HG02970 (cell line): ENCODE measurements around the gene CAMKMT.

Experiments used
- ATAC-seq: cut with Tn5 transposase; IDR thresholded peaks from one replicate; pipeline ENCODE4 v1.9.1; 2021; ENCODE audit warnings: mild to moderate bottlenecking, moderate library complexity, moderate number of reproducible peaks; ENCODE audit not compliant: unreplicated experiment, low FRiP score

Gene CAMKMT

DNA sequence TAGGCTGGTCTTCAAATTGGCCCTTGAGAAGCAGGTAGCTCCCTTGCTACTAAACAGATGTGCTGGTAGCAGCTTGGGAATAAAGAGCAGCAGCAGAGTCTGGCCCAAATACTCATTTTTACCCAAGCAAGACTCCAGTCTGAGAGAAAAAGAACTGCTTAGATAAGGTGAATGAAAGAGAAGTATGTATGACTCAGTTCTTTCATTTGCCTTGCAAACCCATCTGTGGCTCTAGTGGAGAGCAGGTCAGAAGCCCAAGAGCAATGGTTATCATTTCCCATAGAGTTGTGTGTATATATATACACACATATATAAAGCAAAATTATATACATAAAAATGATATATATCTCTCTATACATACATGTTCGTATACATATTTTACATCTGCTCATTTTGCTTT lies 80.3 kb downstream of the CAMKMT start:
- ATAC-seq, result no peak

DNA sequence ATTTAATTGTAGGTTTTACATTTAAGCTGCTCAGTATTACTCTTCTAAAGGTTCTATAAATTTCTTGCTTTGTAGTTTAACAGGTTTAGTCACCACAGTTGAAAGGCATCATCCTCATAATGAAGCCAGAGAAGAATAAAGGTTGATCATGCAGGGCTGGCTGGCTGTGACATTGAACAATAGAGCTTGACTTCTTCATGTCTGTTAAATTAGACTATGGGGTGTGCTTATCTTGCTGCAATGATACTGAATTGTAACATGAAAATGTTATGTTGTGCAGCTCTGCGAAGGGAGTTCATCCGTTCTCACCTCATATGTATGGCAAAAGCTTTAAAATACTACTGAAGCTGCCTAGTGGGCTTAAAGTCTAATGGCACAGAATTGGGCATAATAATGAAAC lies 81.8 kb downstream of the CAMKMT start:
- ATAC-seq, result no peak

DNA sequence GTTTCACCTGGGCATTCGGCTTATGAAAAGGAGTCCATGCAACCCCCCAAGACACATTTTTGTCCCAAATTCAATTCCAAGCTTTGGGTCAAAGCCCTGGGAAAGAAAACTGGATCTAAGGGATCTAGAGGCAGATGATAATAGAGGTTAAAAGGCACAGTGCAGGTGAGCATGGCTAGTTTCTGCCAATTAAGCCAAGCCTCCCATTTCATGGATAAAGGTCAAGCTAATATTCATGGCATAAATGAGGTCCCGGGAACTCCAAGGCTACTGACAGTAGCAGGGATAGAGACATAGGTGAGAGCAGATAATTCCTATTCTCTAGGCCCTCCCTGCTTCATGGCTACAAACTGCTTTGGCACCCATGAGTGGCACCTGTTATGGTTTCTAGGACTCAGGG lies 83.1 kb downstream of the CAMKMT start:
- no peak for ATAC-seq

DNA sequence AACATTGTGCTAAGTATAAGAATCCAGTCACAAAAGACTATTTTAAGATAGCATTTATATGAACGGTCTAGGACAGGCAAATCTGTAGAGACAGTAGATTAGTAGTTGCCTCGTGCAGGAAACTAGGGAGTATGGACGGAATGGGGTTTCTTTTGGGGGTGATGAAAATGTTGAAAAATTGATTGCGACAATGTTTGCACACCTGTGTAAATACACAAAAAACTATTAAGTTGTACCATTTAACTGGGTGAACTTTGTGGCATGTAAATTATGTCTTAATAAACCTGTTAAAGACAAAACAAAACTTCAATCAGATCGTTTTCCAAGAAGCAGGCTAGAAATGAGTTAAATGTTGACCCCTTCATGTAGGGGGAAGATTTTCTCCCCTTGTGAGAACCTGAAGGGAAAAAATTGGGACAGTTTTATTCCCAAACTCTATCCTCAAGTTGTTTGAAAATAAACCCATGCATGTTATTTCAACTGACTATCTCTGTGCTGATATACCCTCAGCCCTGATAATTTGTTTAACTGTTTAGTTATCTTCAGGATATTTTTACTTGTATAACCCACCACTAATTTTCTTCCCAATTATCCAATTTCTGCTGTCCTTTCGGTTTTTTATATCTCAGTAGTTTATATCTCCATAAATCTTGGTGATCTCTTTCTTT lies 87.2 kb downstream of the CAMKMT start:
- no peak for ATAC-seq

DNA sequence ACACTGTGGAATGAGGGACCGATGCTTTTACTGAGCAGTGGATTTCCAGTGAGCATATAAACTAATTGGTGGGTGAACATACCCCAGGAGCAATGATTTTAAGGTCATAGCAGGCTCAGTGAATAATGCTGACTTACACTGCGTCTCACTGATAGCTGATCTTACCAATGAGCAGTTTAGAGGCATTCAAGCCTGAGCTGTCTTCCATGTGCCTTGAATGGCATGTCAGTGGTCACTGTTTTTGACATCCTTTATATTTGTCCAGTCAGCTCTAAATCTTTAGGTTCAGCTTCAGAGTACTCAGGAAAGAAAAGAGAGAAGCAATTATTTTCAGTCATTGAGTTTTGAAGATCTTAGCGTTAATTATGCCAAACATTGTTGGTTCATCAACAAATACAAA lies 88.3 kb downstream of the CAMKMT start:
- no peak for ATAC-seq

DNA sequence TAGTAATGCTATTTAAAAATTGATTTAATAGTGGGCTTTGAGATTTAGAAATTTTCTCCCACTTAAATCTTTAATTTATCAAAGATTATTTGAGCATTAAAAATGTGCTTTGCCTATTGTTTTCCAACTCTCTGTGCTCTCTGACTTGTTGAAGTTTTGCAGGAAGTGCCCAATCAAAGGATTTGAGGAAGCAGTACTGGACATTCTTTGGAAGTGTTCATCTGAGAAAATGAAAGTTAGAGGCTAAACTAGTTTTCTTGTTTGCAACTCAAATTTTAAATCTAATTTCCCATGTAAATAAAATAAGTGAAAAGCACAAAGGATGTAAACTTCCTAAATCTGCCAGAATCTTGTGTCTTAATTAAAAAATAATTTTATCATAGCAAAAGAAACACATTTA lies 89.1 kb downstream of the CAMKMT start:
- no peak for ATAC-seq

DNA sequence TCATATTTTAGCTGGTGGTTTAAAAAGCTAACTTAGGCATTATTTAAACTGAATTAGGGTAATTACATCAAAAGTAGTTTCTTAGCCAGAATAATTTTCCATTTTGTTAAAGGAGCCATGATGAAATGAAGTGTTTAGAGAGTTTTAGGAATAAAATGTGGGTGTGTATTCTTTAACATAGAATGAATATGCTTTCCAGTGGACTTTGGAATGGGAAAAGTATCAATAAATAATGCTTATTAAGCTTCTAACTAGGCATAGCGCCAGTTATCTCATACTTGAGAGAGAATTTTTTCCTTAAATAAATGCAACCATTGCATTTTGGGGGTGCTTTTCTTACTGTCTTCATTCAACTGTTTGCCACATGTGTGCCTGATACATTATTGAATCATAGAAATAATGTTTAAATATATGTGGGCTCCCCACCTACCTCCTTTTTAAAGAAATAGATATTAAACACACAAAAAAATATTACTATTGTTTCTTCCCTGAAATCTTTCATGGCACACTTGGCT lies 90.4 kb downstream of the CAMKMT start:
- no peak for ATAC-seq

DNA sequence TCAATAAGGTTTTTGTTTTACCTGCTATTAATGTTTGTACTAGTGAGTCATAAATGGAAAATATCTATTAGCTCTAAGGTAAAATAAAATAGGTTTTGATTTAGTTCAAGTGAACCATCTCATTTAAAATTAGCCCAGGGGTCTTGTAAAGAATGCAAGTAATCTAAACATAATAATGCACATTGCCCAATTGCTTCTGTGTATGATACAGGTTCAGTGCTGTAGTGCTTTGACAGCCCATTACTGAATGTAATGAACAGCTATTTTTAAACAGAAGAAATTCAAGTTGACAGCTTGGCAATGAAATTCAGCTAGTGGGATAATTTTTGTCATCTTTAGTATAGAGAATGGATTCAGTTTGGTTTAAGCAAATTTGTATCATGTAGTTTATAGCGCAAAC lies 91.5 kb downstream of the CAMKMT start:
- no peak for ATAC-seq

DNA sequence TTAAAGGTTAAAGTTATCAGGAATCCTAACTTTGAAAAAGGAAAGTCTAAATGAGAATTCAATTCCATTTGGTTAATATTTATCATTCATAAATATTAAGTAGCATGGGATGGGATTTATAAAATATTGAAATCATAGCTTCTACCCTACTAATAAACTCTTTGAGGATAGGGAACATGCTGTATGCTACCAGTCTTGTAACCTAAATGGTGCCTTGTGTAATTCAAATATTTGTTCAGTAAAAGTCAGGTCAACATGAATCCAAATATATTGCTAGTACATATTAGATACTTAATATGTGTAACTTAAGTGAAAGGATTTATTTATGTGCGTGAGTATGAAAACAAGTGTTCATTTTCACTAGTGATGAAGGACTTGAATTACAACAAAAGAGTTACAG lies 94.1 kb downstream of the CAMKMT start:
- ATAC-seq, result no peak

DNA sequence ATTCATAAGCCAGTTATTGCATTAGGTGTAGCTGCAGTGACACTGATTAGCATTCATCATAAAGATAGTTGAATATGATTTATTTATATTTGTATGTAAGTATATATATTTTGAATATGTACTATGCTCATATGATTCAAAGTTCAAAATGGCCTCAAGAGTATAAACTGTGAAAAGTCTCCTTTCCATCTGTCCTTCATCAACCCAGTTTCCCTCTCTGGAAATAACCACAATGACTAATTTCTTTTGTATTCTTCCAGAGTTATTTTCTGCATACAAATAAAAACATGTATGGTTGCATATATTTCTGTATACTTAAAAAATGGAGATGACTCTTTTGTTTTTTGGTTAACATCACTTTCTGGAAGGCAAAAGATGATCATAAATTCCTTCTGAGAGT lies 95.2 kb downstream of the CAMKMT start:
- ATAC-seq, result no peak

DNA sequence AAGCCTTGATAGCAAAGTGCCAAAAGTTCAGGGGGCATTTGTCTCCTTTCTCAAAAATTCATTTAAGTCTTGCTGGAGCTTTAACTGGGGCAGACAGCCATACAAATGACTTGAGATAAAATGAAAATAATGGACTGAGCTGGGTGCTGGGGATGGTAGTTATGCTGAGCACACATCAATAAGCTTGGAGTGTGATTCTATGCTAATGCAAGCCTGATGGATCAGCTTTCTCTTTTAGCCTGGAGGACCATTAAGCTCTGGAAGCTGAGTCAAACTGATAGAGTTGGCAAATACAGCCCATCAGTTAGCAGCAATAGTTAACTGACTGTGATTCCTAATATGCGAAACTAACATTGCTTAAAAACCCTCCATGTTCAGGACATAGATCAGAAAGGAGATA lies 98.0 kb downstream of the CAMKMT start:
- ATAC-seq, result no peak

DNA sequence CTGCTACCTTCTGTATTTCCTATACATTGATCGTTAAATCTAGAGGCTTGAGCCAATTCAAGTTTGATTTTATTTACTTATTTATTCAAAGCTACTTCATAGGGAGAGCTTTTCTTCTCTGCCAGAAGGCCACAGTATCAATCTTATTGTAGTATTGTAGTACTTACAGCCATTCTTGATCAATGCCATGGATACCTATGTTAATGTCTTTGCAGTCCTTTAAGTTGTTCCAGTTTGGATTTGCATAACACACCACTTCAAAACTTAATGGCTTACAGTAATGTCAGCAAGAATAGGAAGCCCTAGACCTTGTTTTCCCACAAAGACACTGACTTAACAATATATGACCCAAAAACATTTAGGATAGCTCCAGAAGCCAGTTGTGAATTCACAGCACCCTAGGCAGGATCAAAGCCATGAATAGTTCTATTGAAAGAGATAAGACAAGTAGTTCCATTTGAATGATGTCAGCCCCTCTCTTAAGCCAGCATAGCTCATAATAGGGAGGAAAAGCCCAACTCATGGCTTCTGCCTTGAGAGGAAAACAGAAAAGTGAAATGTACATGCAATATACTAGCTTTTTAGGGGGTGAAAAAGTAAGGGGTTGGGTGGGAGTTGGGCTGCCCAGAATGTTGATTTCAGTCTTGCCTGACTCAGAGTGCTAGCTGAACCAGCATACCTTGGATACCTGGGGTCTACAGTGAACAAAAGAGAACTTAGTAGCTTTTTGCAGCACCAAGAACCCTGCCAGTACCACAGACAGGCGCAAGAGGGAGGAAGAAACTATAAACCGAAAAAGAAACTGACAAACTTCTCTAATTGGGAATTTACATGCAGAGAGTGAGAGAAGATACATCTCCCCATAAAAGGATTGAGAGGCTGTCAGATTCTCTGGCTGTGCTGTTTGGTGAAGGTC lies 101.4 kb downstream of the CAMKMT start:
- ATAC-seq, result no peak

DNA sequence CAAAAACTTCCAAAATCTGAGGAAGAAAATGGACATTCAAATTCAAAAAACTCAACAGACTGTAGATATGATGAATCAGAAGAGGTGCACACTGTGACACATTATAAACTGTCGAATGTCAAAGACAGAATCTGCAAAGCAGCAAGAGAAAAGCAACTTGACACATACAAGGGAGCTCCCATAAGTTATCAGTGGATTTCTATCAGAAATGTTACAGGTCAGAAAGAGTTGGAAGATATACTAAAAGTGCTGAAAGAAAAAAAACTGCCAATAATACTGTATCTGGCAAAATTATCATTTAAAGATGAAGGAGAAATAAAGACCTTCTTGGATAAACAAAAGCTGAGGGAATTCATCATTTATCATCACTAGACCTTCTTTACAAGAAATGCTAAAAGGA lies 102.7 kb downstream of the CAMKMT start:
- no peak for ATAC-seq

DNA sequence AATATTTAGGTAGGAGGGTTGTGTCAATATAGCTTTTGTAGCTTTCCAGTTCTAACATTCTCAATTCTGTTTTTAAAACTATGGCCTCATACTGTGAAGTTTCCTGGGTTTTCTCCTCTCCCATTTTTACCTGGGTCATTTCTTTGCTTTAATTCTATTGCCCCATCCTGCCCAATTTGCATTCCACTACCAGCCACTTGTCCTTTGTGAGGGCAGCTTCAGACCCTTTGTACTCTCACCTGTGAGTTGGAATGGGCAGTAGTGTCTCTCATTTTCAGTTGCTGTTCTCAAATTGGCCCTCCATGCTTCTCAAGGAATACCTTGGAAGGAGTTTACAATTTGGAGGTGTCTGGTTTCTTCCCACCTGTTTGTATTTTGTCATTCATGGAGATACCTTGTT lies 108.4 kb downstream of the CAMKMT start:
- ATAC-seq, result no peak

DNA sequence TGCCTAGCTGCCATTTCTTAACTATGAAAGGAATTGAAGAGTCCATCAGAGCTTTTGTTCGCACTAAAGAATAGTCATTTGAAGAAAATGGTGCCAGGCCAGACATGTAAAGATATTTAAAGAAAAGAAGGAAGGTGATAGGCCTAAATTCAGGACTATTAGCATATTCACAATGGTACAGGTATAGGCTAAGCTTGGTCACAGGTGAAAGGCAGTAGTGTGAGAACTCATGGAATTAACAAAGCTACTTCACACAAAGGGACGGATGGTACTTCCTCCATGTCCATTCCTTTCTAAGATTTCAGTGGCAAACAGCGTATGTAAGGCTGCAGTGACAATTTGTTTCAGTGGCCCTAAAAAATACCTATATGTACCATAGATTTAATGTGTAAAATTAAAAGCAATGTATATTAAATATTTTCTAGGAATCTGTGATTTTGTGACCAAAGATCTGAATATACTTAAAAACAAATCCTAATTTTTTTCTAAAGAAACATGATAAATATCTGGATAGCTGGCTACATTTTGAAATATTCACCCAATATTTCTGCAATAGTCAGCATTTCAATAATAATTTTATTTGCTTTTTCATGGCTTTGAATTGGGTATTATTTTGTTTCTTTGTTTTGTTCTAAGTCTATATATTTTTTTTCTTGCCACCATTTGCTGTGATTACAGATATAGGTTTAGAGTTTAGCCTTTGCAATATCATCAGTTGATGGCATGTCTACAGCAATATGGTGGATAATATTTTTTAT lies 116.1 kb downstream of the CAMKMT start:
- no peak for ATAC-seq

DNA sequence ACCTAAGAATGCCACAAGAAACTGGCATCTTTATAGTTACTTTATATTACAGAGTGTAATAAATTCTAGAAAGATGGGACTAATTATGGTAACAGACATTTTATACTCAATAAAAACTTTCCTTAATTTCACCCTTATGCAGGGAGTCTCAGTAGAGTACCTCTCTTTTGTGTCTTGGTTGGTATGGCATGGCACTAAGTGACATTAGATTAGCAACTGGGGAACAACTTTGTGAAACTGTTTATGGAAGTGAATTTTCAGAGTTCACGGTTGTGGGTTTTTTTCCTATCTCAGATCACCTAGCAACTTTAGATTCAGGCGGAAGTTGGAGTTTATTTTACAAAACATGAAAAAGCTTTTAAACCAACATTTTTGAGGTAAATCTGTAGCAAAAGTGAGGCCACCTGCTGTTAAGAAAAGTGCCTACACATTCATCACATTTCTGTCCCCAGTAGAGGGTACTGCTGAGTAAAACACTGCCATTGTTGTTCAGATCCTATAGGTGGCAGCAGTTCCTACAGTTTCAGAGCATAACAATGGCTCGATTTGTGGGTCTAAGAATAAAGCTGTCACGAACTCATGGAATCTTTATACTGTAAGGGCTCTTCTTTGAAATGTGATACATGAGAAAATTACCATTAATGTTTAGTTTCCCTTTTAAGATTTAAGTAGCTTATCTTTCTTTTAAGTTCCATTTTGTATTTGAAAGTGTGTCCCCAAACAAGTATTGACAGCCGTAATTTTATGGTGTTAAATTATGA lies 117.6 kb downstream of the CAMKMT start:
- peak; percentile 82 for ATAC-seq

DNA sequence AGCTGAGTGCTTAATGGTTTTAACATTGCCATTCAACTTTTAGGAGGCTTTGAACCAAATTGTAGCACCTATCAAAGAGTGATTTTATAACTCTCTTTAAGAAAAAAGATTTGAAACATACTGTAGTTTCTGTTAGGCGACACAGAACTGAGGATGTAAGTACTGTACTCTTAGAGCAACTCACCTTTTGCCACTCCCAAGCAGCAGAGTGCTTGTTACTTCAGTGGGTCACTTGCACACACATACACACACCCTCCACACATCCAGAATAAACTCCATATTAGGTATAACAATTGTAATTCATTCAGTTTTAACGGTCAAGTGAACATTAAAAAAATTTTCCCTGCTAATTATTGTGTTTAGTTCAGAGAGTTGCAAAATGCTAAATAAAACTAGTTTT lies 118.3 kb downstream of the CAMKMT start:
- ATAC-seq, result no peak

DNA sequence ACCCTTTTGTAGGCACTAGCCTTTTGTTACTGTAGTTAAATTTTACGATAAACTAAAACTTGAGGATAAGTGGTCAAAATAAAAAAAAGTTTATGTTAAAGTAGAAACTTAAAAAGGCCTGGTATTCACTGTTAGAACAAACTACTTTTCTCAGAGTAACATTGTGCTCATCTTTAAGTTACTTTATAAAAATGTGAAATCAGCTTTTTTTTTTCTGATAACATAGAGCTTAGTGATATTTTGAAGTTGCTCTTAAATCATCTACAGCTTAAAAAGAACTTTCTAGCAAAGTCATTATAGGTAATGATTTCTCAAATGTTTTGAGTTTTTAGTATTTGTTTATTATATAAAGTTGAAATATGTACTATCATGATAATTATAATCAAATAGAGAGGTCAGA lies 125.3 kb downstream of the CAMKMT start:
- no peak for ATAC-seq

DNA sequence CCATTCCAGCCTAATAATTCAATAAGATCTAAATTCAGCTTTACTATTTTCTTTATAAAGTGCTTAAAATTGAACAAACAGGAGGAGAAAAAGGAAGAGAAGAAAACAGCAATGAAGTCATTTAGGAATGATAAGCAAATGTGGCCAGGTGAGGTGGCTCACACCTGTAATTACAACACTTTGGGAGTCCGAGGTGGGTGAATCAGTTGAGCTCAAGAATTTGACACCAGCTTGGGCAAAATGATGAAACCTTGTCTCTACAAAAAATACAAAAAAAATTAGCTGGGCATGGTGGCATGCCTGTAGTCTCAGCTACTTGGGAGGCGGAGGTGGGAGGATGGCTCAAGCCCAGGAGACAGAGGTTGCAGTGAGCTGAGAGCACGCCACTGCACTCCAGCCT lies 129.0 kb downstream of the CAMKMT start:
- no peak for ATAC-seq

DNA sequence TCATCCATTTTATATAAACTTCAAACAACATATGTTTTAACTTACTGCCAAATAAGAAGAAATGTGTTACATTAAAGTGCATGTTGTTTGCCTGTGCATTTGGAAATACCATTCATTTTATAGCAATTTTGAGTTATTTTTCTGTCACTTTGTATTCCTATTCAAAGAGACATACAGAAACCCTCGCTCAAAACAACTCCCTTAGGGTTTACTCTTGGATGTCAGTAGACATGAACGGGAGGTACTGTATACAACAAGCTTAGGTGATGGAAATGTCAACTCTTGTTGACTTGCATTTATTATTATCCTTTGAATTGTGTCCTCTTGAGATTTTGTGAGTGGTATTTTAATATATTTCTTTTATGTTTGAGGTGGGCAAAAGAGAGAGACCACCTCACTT lies 132.3 kb downstream of the CAMKMT start:
- no peak for ATAC-seq
